Neural progenitor cell (in vitro differentiated cells): Measurements from ENCODE around the gene EP400.

Source experiments
- CTCF ChIP-seq: fragments of 200-600 bp; sonication (generic); IDR thresholded peaks from 2 replicates; pipeline ENCODE4 v1.5.1; 2017; ENCODE audit warnings: antibody characterized with exemption, mild to moderate bottlenecking
- EZH2 ChIP-seq: fragments of 200-600 bp; sonication (generic); IDR thresholded peaks from 2 replicates; pipeline ENCODE4 v1.6.1; 2017; ENCODE audit warnings: antibody characterized with exemption, mild to moderate bottlenecking, moderate library complexity
- EZH2phosphoT487 ChIP-seq: fragments of 200-600 bp; sonication (generic); IDR thresholded peaks from 2 replicates; pipeline ENCODE4 v1.6.1; 2017; ENCODE audit warnings: antibody characterized with exemption

GRCh38 chr12:132117558-132117875, 167.8 kb downstream of the EP400 start:
- TF ChIP-seq EZH2: no peak
- no peak for TF ChIP-seq CTCF
- TF ChIP-seq EZH2phosphoT487: no peak
